Neural cell (in vitro differentiated cells): ENCODE measurements around the gene TTR. TPM values are rescaled to one million over a fixed set of nuclear protein-coding genes. Genes with fewer than 3 reads are reported as not detected.

ENCODE experiments used
- H2AFZ ChIP-seq: fragments of 200-600, 300-800 bp; sonication (generic), shearing (Covaris generic); 2 replicates; pipeline ENCODE4 v1.6.0; 2014; ENCODE audit warnings: low read depth, mild to moderate bottlenecking, antibody characterized with exemption, low read length, moderate library complexity
- H3F3A ChIP-seq: fragments of 200-600 bp; shearing (Covaris generic); 2 replicates; pipeline ENCODE4 v1.6.1; 2016; ENCODE audit warnings: mild to moderate bottlenecking, moderate library complexity, mixed read lengths, antibody characterized with exemption, low read length; ENCODE audit not compliant: insufficient read depth, poor library complexity, severe bottlenecking
- H3K27ac ChIP-seq: fragments of 200-600, 300-800 bp; sonication (generic), shearing (Covaris generic); 2 replicates; pipeline ENCODE4 v1.5.1; 2014; ENCODE audit warnings: mild to moderate bottlenecking, low read length, moderate library complexity
- H3K27me3 ChIP-seq: fragments of 300-800, 200-600 bp; sonication (generic), shearing (Covaris generic); 2 replicates; pipeline ENCODE4 v1.6.0; 2014; ENCODE audit warnings: mild to moderate bottlenecking, low read depth, low read length, moderate library complexity; ENCODE audit not compliant: insufficient read depth
- H3K36me3 ChIP-seq: fragments of 300-800, 200-600 bp; sonication (generic), shearing (Covaris generic); 2 replicates; pipeline ENCODE4 v1.5.1; 2014; ENCODE audit warnings: mild to moderate bottlenecking, antibody characterized with exemption, low read length, moderate library complexity; ENCODE audit not compliant: insufficient read depth
- H3K4me2 ChIP-seq: fragments of 300-800, 200-600 bp; sonication (generic), shearing (Covaris generic); 2 replicates; pipeline ENCODE4 v1.6.0; 2014; ENCODE audit warnings: mild to moderate bottlenecking, low read length
- H3K4me3 ChIP-seq: fragments of 300-800, 200-600 bp; sonication (generic), shearing (Covaris generic); 2 replicates; pipeline ENCODE4 v1.5.1; 2014; ENCODE audit warnings: mild to moderate bottlenecking, low read length, moderate library complexity
- H3K79me2 ChIP-seq: fragments of 200-600 bp; shearing (Covaris generic); replicated peaks from 2 replicates; pipeline ENCODE4 v1.6.0; 2014; ENCODE audit warnings: mild to moderate bottlenecking, low read length, moderate library complexity; ENCODE audit not compliant: insufficient read depth
- H3K9ac ChIP-seq: fragments of 300-800, 200-600 bp; sonication (generic), shearing (Covaris generic); 2 replicates; pipeline ENCODE4 v1.6.1; 2016; ENCODE audit warnings: mild to moderate bottlenecking, low read length, mixed read lengths
- H3K9me2 ChIP-seq: fragments of 200-600 bp; shearing (Covaris generic); 2 replicates; pipeline ENCODE4 v1.6.1; 2016; ENCODE audit warnings: mild to moderate bottlenecking, low read length, mixed read lengths; ENCODE audit not compliant: insufficient read depth
- H3K9me3 ChIP-seq: fragments of 200-600, 300-800 bp; sonication (generic), shearing (Covaris generic); 2 replicates; pipeline ENCODE4 v1.6.1; 2016; ENCODE audit warnings: mild to moderate bottlenecking, mixed run types, low read length, moderate library complexity, mixed read lengths
- H4K20me1 ChIP-seq: fragments of 200-600 bp; shearing (Covaris generic); 2 replicates; pipeline ENCODE4 v1.6.1; 2016; ENCODE audit warnings: mild to moderate bottlenecking, mixed run types; ENCODE audit not compliant: insufficient read depth
- CTCF ChIP-seq: fragments of 450-650 bp; IDR thresholded peaks from 2 replicates; pipeline ENCODE4 v1.5.1; 2014; ENCODE audit warnings: antibody characterized with exemption, mild to moderate bottlenecking, moderate library complexity; ENCODE audit not compliant: poor library complexity, severe bottlenecking
- EP300 ChIP-seq: fragments of 450-650 bp; conservative IDR thresholded peaks from 2 replicates; pipeline ENCODE4 v1.6.1; 2014; ENCODE audit warnings: antibody characterized with exemption, mild to moderate bottlenecking, moderate library complexity; ENCODE audit not compliant: poor library complexity, severe bottlenecking
- EZH2 ChIP-seq: fragments of 200-600, 300-800 bp; shearing (Covaris generic), sonication (generic); IDR thresholded peaks from 2 replicates; pipeline ENCODE4 v1.6.1; 2014; ENCODE audit warnings: antibody characterized with exemption, low read length, borderline replicate concordance, mild to moderate bottlenecking; ENCODE audit not compliant: insufficient read depth, poor library complexity, severe bottlenecking
- MXI1 ChIP-seq: fragments of 450-650 bp; conservative IDR thresholded peaks from 2 replicates; pipeline ENCODE4 v1.6.1; 2014; ENCODE audit warnings: antibody characterized with exemption, mild to moderate bottlenecking; ENCODE audit not compliant: poor library complexity, severe bottlenecking
- POLR2AphosphoS5 ChIP-seq: IDR thresholded peaks from 2 replicates; pipeline ENCODE4 v1.6.1; 2012
- RAD21 ChIP-seq: fragments of 450-650 bp; conservative IDR thresholded peaks from 2 replicates; pipeline ENCODE4 v1.6.1; 2014; ENCODE audit warnings: antibody characterized with exemption, mild to moderate bottlenecking, moderate library complexity
- REST ChIP-seq: IDR thresholded peaks from 2 replicates; pipeline ENCODE4 v1.6.1; 2012; ENCODE audit warnings: borderline replicate concordance
- SMC3 ChIP-seq: fragments of 450-650 bp; conservative IDR thresholded peaks from 2 replicates; pipeline ENCODE4 v1.6.1; 2014; ENCODE audit warnings: antibody characterized with exemption, mild to moderate bottlenecking, moderate library complexity; ENCODE audit not compliant: poor library complexity
- TAF1 ChIP-seq: IDR thresholded peaks from 2 replicates; pipeline ENCODE4 v1.6.1; 2012; ENCODE audit warnings: low read depth
- polyA plus RNA-seq: library from polyadenylated mRNA; depleted of rRNA; stranded (reverse); fragments of >200 nt; gene quantifications from 2 replicates; pipeline ENCODE4 v1.2.3, GENCODE V29; 2014

TTR gene
- polyA plus RNA-seq, 1 donor from 2014 or later: not detected

- Histone ChIP-seq H3K27me3 (no peaks in the 10 kb centered on the region), H3K4me3 (no peak overlapping the region), H3K36me3 (no peaks in the 10 kb centered on the region), H3K79me2 (no peaks in the 10 kb centered on the region), H3K9me2 (no peaks in the 10 kb centered on the region), H3K27ac (no peak overlapping the region), H3K9me3 (no peaks in the 10 kb centered on the region), H3K9ac (no peak overlapping the region), H2AFZ (no peak overlapping the region), H3K4me2 (no peak overlapping the region), H4K20me1 (no peaks in the 10 kb centered on the region), H3F3A (no peaks in the 10 kb centered on the region)
- TF ChIP-seq REST (no peak), SMC3 (no peak), RAD21 (no peak), EZH2 (no peak), EP300 (no peak), MXI1 (no peak), TAF1 (no peak), CTCF (no peak), POLR2AphosphoS5 (no peak)
These were observed 25.5 kb downstream of the TTR start for GRCh38 chr18:31617031-31617717.

GRCh38 chr18:31618801-31619200 lies 27.1 kb downstream of the TTR start:
- Histone ChIP-seq H3K9me2 (no peaks in the 10 kb centered on the region), H3K4me2 (no peak overlapping the region), H3K4me3 (no peak overlapping the region), H3K27me3 (no peaks in the 10 kb centered on the region), H4K20me1 (no peaks in the 10 kb centered on the region), H2AFZ (no peak overlapping the region), H3K79me2 (no peaks in the 10 kb centered on the region), H3K9ac (no peak overlapping the region), H3F3A (no peaks in the 10 kb centered on the region), H3K36me3 (no peaks in the 10 kb centered on the region), H3K27ac (no peak overlapping the region), H3K9me3 (no peaks in the 10 kb centered on the region)
- no peak for TF ChIP-seq REST
- TF ChIP-seq TAF1: no peak
- no peak for TF ChIP-seq EZH2
- TF ChIP-seq EP300: no peak
- TF ChIP-seq MXI1: no peak
- no peak for TF ChIP-seq POLR2AphosphoS5
- no peak for TF ChIP-seq RAD21
- no peak for TF ChIP-seq CTCF
- TF ChIP-seq SMC3: no peak
